PC-3 (cell line): ENCODE data around the gene TTC16.

Experiments used
- EZH2 ChIP-seq: fragments of 300-600 bp; sonication (generic); IDR thresholded peaks from one replicate; pipeline ENCODE4 v1.6.1; 2017; ENCODE audit warnings: antibody characterized with exemption, mild to moderate bottlenecking, low read length; ENCODE audit not compliant: unreplicated experiment
- TF ChIP-seq, protein P1 (sequence below): fragments of 300-600 bp; sonication (generic); conservative IDR thresholded peaks from 2 replicates; pipeline ENCODE4 v1.5.1; 2017; ENCODE audit warnings: antibody characterized with exemption, low read depth, mild to moderate bottlenecking, low read length

DNA sequence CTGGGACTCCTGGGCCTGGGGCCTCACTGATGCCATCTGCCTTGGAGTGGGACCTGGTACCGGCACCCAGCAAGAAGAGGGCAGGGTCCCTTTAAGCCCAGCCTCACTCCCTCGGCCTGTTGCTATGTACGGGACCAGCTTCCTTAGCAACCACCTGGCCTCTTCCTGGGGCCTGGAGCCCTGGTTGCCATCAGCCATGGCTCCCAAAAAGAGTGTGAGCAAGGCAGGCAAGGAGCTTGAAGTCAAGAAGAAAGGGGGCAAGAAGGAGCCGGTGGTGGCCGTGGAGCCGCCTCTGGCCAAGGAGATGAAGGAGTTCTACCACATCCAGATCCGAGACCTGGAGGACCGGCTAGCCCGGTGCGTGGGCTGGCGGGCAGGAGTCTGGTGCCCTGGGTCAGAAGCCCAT is 9.0 kb upstream of the TTC16 start, which contains the start of gene CFAP157:
- no peak for TF ChIP-seq EZH2
- TF ChIP-seq, protein P1, sequence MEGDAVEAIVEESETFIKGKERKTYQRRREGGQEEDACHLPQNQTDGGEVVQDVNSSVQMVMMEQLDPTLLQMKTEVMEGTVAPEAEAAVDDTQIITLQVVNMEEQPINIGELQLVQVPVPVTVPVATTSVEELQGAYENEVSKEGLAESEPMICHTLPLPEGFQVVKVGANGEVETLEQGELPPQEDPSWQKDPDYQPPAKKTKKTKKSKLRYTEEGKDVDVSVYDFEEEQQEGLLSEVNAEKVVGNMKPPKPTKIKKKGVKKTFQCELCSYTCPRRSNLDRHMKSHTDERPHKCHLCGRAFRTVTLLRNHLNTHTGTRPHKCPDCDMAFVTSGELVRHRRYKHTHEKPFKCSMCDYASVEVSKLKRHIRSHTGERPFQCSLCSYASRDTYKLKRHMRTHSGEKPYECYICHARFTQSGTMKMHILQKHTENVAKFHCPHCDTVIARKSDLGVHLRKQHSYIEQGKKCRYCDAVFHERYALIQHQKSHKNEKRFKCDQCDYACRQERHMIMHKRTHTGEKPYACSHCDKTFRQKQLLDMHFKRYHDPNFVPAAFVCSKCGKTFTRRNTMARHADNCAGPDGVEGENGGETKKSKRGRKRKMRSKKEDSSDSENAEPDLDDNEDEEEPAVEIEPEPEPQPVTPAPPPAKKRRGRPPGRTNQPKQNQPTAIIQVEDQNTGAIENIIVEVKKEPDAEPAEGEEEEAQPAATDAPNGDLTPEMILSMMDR, result no peak
